Measurements from ENCODE around the gene TSC22D2.
A peak's percentile ranks its signal among the peaks of the same experiment; 100 is the strongest.

DNA sequence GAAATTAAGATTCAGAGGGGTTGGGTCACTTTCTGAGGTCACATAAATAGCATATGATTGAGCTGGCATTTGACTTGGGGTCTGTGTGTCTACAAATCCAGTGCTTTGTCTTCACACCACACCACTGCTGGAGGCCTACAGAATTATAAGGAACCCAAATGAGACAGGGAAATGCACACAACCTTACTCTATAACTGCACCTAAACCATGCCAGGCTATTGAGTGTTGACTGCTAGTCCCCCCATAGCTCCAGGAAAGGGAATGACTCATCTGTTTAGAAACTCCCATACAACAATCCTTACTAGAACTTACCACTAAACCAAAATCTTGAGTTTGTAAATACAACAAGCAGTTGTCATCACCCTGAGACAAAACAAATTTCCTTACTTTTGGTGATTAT lies 16.9 kb upstream of the TSC22D2 start:
- TF ChIP-seq, protein P1, sequence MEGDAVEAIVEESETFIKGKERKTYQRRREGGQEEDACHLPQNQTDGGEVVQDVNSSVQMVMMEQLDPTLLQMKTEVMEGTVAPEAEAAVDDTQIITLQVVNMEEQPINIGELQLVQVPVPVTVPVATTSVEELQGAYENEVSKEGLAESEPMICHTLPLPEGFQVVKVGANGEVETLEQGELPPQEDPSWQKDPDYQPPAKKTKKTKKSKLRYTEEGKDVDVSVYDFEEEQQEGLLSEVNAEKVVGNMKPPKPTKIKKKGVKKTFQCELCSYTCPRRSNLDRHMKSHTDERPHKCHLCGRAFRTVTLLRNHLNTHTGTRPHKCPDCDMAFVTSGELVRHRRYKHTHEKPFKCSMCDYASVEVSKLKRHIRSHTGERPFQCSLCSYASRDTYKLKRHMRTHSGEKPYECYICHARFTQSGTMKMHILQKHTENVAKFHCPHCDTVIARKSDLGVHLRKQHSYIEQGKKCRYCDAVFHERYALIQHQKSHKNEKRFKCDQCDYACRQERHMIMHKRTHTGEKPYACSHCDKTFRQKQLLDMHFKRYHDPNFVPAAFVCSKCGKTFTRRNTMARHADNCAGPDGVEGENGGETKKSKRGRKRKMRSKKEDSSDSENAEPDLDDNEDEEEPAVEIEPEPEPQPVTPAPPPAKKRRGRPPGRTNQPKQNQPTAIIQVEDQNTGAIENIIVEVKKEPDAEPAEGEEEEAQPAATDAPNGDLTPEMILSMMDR (IDR thresholded peaks at IDR 0.05; ENCODE audit: extremely low read depth in 1 of 2, insufficient read depth in 1 of 2, low read depth in 1 of 2, low read length in 2 of 2), result no peak
- TF ChIP-seq POLR2AphosphoS5 (IDR thresholded peaks at IDR 0.05; ENCODE audit: insufficient read depth, low read depth, low read length), result no peak
- TF ChIP-seq POLR2A (IDR thresholded peaks at IDR 0.05; ENCODE audit: low read depth, low read length), result no peak
- no peak for TF ChIP-seq EZH2 (IDR thresholded peaks at IDR 0.05; ENCODE audit: borderline replicate concordance, low read depth, low read length, severe bottlenecking)
- peak; percentile 69 for TF ChIP-seq JUN (IDR thresholded peaks at IDR 0.05; ENCODE audit: borderline replicate concordance, insufficient read depth, insufficient read length, low read depth)
- peak; percentile 79 for TF ChIP-seq FOS (IDR thresholded peaks at IDR 0.05; ENCODE audit: borderline replicate concordance, insufficient read depth, low read length)
- no peak for TF ChIP-seq MYC (IDR thresholded peaks at IDR 0.05; ENCODE audit: low read depth, low read length)

Data from endothelial cell of umbilical vein (primary cell).